HG03565 (cell line): ENCODE data around the gene MEN1.
A peak's percentile ranks its signal among the peaks of the same experiment; 100 is the strongest.

Experiments used
- ATAC-seq: cut with Tn5 transposase; IDR thresholded peaks from one replicate; pipeline ENCODE4 v1.9.1; 2021; ENCODE audit warnings: mild to moderate bottlenecking, moderate library complexity; ENCODE audit not compliant: unreplicated experiment

Gene MEN1

GRCh38 chr11:64810271-64810890, at the start of gene MEN1:
MEN1 (minus strand) TSS chr11:64810551; CDS start chr11:64810109, 442 bp downstream.
- ATAC-seq: peak; percentile 42

DNA sequence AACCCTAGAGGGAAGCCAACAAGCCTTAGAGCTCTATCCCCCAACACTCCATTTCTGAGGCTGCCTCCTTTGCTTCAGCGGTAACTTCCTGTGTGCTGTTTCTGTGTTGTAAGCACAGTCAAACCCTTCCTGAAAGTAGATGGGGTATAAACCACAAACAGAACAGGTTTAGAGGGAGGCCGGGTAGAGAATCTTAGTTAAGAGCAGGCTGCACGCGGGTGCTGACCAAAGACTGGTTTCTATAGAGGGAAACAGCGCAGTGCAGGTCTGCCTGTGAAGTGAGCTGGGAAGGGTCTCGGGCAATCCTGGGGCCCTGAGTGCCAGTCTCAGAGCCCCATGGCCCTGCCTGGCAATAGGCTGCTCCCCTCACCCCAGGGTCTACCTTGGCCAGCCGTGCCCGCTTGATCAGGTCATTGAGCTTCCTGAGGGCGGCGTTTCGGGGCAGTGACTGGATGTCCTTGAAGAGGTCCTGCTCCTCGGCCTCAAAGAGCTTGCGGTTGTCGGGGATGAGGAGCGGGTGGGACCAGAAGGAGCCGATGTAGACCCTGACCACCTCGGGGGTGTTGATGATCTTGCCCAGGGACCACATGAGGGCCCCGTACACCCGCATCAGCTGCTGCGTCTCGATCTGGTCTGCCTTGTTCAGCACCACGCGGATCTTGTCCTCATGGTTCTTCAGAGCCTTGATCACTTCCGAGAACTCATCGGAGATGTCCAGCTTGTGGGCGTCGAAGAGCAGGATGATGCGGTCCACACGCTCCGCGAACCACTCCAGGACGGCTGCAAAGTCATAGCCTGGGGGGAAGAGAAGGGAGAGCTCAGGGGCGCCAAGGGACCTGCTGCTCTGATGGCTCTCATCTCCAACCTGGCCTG, 49.4 kb upstream of the MEN1 start:
- ATAC-seq: peak; percentile 68

DNA sequence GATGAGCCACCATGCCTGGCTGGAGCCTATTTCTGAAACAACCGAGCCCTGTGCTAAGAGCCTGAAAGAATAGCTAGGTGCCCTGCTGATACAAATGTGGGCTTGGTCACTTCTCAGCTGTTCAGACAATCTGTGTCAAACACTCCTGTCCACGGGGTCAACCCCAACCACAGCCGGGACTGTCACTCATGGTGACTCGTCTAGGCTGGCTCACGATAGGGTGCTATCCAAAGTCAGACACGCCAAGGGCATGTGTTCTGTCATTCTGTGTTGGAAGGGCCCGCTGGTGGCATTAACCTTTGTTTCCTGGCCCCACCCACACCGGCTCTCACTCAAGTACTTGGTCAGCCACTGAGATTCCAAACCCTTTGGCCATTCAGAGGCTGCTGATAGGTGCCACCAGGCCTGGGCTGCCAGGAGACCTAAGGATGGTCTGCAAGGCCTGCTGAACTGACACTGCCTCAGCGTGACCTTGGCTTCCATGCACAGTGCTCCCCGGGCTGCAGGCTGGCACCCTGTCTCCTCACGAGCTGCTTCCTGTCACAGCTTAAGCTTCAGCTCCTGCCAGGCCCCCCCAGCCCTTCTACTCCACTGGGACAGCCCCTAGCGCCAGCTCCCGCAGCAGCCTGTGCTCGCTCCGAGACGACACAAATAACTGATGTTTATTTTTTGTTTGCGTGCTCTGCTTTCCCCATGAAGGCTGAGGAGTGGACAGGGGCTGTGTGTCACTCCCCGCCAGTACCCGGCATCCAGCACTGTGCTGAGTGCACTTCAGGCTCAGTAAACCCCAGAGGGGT, 48.3 kb upstream of the MEN1 start:
- ATAC-seq: no peak

GRCh38 chr11:64857485-64857884, 47.1 kb upstream of the MEN1 start:
- ATAC-seq: no peak

- no peak for ATAC-seq
Observed at GRCh38 chr11:64856382-64857227, 46.3 kb upstream of the MEN1 start.

DNA sequence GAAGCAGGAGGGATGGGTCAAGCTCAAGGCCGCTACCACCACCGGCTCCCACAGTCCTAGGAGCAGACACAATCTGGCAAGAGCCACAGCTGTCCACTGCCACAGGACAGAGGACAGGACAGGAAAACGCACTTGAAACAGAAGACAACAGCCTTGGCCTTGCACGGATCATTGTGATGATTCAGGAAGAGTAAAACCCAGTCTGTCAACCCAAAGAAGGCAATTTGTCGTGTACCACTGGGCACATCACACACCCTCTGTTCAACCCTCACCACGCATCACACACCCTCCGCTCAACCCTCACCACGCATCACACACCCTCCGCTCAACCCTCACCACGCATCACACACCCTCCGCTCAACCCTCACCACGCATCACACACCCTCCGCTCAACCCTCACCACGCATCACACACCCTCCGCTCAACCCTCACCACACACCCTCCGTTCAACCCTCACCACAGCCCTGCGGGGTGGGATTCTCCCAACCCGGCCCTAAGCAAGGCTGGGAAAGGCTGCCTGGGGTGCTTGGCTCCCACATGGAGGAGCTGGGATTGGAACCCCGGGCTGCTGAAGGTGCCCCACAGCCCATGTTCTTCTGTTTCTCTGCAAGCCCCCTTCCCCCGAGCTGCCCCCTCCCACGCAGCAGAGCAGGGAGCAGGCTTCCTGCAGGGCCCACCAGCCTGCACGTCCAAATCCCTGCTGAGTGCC, 45.4 kb upstream of the MEN1 start:
- ATAC-seq: no peak

- no peak for ATAC-seq
Observed at GRCh38 chr11:64854534-64855502, 44.5 kb upstream of the MEN1 start.

GRCh38 chr11:64854157-64854533, 43.8 kb upstream of the MEN1 start:
- ATAC-seq: no peak

- no peak for ATAC-seq
Observed at GRCh38 chr11:64853709-64854108, 43.4 kb upstream of the MEN1 start.

- no peak for ATAC-seq
Observed at GRCh38 chr11:64852804-64853509, 42.6 kb upstream of the MEN1 start.

GRCh38 chr11:64851831-64852351, 41.5 kb upstream of the MEN1 start:
- ATAC-seq: no peak

- peak; percentile 68 for ATAC-seq
Observed at GRCh38 chr11:64850979-64851567, 40.7 kb upstream of the MEN1 start.

GRCh38 chr11:64849598-64850356, 39.4 kb upstream of the MEN1 start:
- no peak for ATAC-seq

DNA sequence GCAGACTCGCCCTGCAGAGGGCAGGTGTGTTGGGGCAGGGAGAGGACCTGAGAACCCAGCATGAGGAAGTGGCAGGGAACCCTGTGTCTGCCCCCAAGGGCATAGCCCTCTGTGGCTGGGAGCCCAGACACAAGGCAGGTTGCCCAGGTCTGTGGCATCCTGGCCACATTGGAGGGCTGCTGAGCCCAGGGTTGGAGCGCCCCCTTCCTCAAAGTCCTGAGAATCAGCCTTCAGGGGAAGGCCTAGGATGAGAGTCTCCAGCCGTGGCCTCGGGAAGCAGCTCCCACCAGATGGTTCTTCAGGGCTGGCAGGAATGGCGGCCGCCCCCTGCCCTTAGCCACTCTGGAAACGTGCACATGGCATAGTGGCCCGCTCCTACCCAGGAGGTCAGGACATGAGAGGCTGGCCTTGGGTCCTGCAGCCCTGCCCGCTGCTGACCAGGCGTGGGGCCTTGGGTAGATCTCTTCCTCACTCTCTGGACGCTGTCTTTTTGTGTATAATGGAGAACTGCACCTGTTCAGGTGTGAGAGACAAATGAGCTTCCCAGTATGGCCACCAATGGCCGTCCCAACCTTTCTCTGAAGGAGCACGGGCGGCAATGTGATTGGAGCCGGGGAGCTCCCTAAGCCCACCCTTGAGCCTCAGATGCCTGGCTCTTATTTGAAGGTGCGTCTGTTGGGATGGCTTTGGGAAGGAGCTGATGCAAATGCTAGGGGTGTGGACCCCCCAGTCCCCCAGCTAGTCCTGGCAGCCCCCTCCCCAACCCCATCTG, 38.7 kb upstream of the MEN1 start:
- ATAC-seq: no peak

- no peak for ATAC-seq
Observed at GRCh38 chr11:64848214-64848825, 38.0 kb upstream of the MEN1 start.
